H9 (cell line): ENCODE measurements around the gene PRAME. TPM values are rescaled to one million over a fixed set of nuclear protein-coding genes. Genes with fewer than 3 reads are reported as not detected.

Experiments used
- DNase-seq: peaks from one replicate; pipeline ENCODE4 v3.0.0-alpha.2; 2017
- H2AFZ ChIP-seq: one replicate; pipeline ENCODE4 v1.6.1; 2013; ENCODE audit warnings: mild to moderate bottlenecking, low read length, control low read depth, moderate library complexity
- H2AK5ac ChIP-seq: 2 replicates; pipeline ENCODE4 v1.6.1; 2013; ENCODE audit warnings: low read length, control low read depth, mixed read lengths; ENCODE audit not compliant: insufficient read length
- H2BK120ac ChIP-seq: one replicate; pipeline ENCODE4 v1.6.1; 2013; ENCODE audit warnings: low read depth, mild to moderate bottlenecking, low read length, control low read depth, inconsistent platforms; ENCODE audit not compliant: poor library complexity, severe bottlenecking
- H2BK12ac ChIP-seq: 2 replicates; pipeline ENCODE4 v1.6.1; 2013; ENCODE audit warnings: low read length, control low read depth, mixed read lengths, low read depth; ENCODE audit not compliant: insufficient read length
- H2BK15ac ChIP-seq: 2 replicates; pipeline ENCODE4 v1.6.1; 2013; ENCODE audit warnings: low read depth, low read length, control low read depth
- H2BK20ac ChIP-seq: one replicate; pipeline ENCODE4 v1.6.1; 2013; ENCODE audit warnings: low read depth, mild to moderate bottlenecking, low read length, control low read depth, inconsistent platforms; ENCODE audit not compliant: poor library complexity, severe bottlenecking
- H2BK5ac ChIP-seq: 2 replicates; pipeline ENCODE4 v1.6.1; 2013; ENCODE audit warnings: low read length, control low read depth, mixed read lengths; ENCODE audit not compliant: insufficient read length
- H3K14ac ChIP-seq: 2 replicates; pipeline ENCODE4 v1.6.1; 2013; ENCODE audit warnings: low read length, control low read depth; ENCODE audit not compliant: insufficient read depth
- H3K18ac ChIP-seq: 2 replicates; pipeline ENCODE4 v1.6.1; 2013; ENCODE audit warnings: low read depth, mild to moderate bottlenecking, mixed read lengths, low read length, control low read depth; ENCODE audit not compliant: insufficient read length
- H3K23ac ChIP-seq: 2 replicates; pipeline ENCODE4 v1.6.1; 2013; ENCODE audit warnings: low read length, control low read depth, mixed read lengths, low read depth; ENCODE audit not compliant: insufficient read length
- H3K23me2 ChIP-seq: 2 replicates; pipeline ENCODE4 v1.6.1; 2013; ENCODE audit warnings: low read depth, mild to moderate bottlenecking, mixed read lengths, low read length, control low read depth; ENCODE audit not compliant: insufficient read length, poor library complexity, severe bottlenecking
- H3K27ac ChIP-seq: 2 replicates; pipeline ENCODE4 v1.5.1; 2013; ENCODE audit warnings: low read length, control low read depth, mixed read lengths, low read depth; ENCODE audit not compliant: insufficient read length
- H3K27me3 ChIP-seq: 2 replicates; pipeline ENCODE4 v1.6.1; 2013; ENCODE audit warnings: low read length, control low read depth, inconsistent platforms; ENCODE audit not compliant: insufficient read depth
- H3K4ac ChIP-seq: 2 replicates; pipeline ENCODE4 v1.6.1; 2013; ENCODE audit warnings: low read depth, mild to moderate bottlenecking, control low read depth, inconsistent platforms, low read length, moderate library complexity
- H3K4me1 ChIP-seq: 2 replicates; pipeline ENCODE4 v1.6.1; 2013; ENCODE audit warnings: low read length, control low read depth, inconsistent platforms; ENCODE audit not compliant: insufficient read depth
- H3K4me2 ChIP-seq: 2 replicates; pipeline ENCODE4 v1.6.1; 2013; ENCODE audit warnings: low read length, control low read depth, mixed read lengths; ENCODE audit not compliant: insufficient read length, insufficient read depth
- H3K56ac ChIP-seq: 2 replicates; pipeline ENCODE4 v1.6.1; 2013; ENCODE audit warnings: low read depth, mild to moderate bottlenecking, mixed read lengths, low read length, control low read depth; ENCODE audit not compliant: insufficient read length
- H3K79me1 ChIP-seq: 2 replicates; pipeline ENCODE4 v1.6.1; 2013; ENCODE audit warnings: low read depth, mild to moderate bottlenecking, moderate library complexity, low read length, control low read depth, inconsistent platforms; ENCODE audit not compliant: insufficient read depth, poor library complexity, severe bottlenecking
- H3K79me2 ChIP-seq: 2 replicates; pipeline ENCODE4 v1.6.1; 2013; ENCODE audit warnings: low read length, control low read depth, inconsistent platforms; ENCODE audit not compliant: insufficient read depth
- H3K9ac ChIP-seq: 2 replicates; pipeline ENCODE4 v1.6.1; 2013; ENCODE audit warnings: low read length, control low read depth, mixed read lengths; ENCODE audit not compliant: insufficient read length; ENCODE audit errors: extremely low read depth
- H3K9me3 ChIP-seq: one replicate; pipeline ENCODE4 v1.6.1; 2013; ENCODE audit warnings: low read depth, low read length, inconsistent platforms; ENCODE audit not compliant: control insufficient read depth
- H3T11ph ChIP-seq: one replicate; pipeline ENCODE4 v1.6.1; 2013; ENCODE audit warnings: mild to moderate bottlenecking, low read length, control low read depth, inconsistent platforms
- H4K20me1 ChIP-seq: one replicate; pipeline ENCODE4 v1.6.1; 2013; ENCODE audit not compliant: control insufficient read depth, insufficient read length, insufficient read depth
- H4K5ac ChIP-seq: 2 replicates; pipeline ENCODE4 v1.6.1; 2013; ENCODE audit warnings: low read depth, mild to moderate bottlenecking, mixed read lengths, low read length, control low read depth; ENCODE audit not compliant: insufficient read length
- H4K8ac ChIP-seq: replicated peaks from 2 replicates; pipeline ENCODE4 v1.6.1; 2013; ENCODE audit warnings: low read length, control low read depth, mixed read lengths, low read depth; ENCODE audit not compliant: insufficient read length
- H4K91ac ChIP-seq: 2 replicates; pipeline ENCODE4 v1.6.1; 2013; ENCODE audit warnings: low read depth, mild to moderate bottlenecking, moderate library complexity, mixed read lengths, low read length, control low read depth; ENCODE audit not compliant: insufficient read length
- H3K27ac Mint-ChIP-seq, 3 experiments: 2 replicates in 2 of 3; 3 replicates in 1 of 3; pipeline ENCODE4 v1.8.0; 2020 to 2021; ENCODE audit warnings: mixed read lengths in 3 of 3, mild to moderate bottlenecking in 1 of 3, moderate library complexity in 1 of 3
- H3K27me3 Mint-ChIP-seq: 2 replicates; pipeline ENCODE4 v1.8.0; 2021; ENCODE audit warnings: low read depth, mild to moderate bottlenecking, moderate library complexity, mixed read lengths
- H3K36me3 Mint-ChIP-seq, 3 experiments: 2 replicates in 2 of 3; 3 replicates in 1 of 3; pipeline ENCODE4 v1.8.0; 2020 to 2021; ENCODE audit warnings: low read depth in 3 of 3, mixed read lengths in 3 of 3; ENCODE audit not compliant: insufficient read depth in 1 of 3
- H3K4me1 Mint-ChIP-seq, 2 experiments: 2 replicates each; pipeline ENCODE4 v1.8.0; 2020; ENCODE audit warnings: mixed read lengths in 2 of 2
- H3K4me3 Mint-ChIP-seq, 2 experiments: 2 replicates in 1 of 2; 3 replicates in 1 of 2; pipeline ENCODE4 v1.8.0; 2020 to 2021; ENCODE audit warnings: mild to moderate bottlenecking in 2 of 2, mixed read lengths in 2 of 2, moderate library complexity in 1 of 2
- H3K9me3 Mint-ChIP-seq, 2 experiments: 2 replicates in 1 of 2; 3 replicates in 1 of 2; pipeline ENCODE4 v1.8.0; 2020; ENCODE audit warnings: mild to moderate bottlenecking in 2 of 2, mixed read lengths in 2 of 2, moderate library complexity in 1 of 2
- WGBS: extraction: QIAGEN DNeasy Blood & Tissue Kit; methylation state at CpG from one replicate; pipeline ENCODE4 v1.1.7; 2013; ENCODE audit warnings: missing lambda C conversion rate, low lambda C conversion rate, mixed read lengths; ENCODE audit not compliant: insufficient read length; ENCODE audit errors: extremely low coverage; 5-methylcytosine and 5-hydroxymethylcytosine counted together
- total RNA-seq: library from RNA; stranded (reverse); gene quantifications from 2 replicates; pipeline ENCODE4 v1.2.1, GENCODE V29; 2021
- TF ChIP-seq, protein P1 (sequence below): fragments of 200-600 bp; sonication (generic); conservative IDR thresholded peaks from 3 replicates; pipeline ENCODE4 v1.8.0; 2021; ENCODE audit warnings: antibody characterized with exemption, mild to moderate bottlenecking

The PRAME gene
- total RNA-seq, 1 experiment from 2014 or later = 0.31 TPM

DNA sequence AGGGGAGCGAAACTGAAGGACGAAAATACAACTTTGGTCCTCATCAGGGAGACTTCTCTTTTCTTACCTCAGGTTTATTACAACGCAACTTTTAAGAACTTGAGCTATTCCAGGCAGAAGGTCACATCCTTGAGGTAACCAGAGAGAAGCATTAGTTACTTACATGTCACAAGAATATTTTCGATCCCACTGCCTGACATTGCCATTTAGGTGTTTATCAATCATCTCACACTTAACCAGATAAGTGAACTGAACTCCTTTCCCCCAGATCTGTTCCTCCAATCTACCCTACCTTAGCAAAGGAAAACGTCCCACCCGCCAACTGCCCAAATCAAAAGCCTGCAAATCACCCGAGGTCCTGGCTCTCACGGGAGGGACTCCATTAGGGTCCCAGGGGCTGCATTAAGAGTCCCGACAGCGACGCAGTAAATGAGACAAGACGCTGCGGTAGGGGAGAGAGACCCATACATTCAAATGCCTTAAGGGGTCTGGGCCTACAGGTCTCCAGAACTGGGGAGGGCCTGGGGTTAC, 51.3 kb downstream of the PRAME start:
- DNase-seq = no peak
- Histone ChIP-seq H2AFZ (no peak overlapping the region), H3K79me1 (peaks cover 9% of the 10 kb centered on the region), H2BK5ac (no peak overlapping the region), H4K91ac (no peak overlapping the region), H3K23ac (no peak overlapping the region), H3K23me2 (peaks cover 5% of the 10 kb centered on the region), H3K18ac (no peak overlapping the region), H3T11ph (no peak overlapping the region), H2BK120ac (no peak overlapping the region), H2BK20ac (no peak overlapping the region), H3K56ac (no peak overlapping the region), H3K27ac (no peak overlapping the region), H2BK15ac (no peak overlapping the region), H3K14ac (no peak overlapping the region), H4K20me1 (no peaks in the 10 kb centered on the region), H2AK5ac (no peak overlapping the region), H3K4me1 (no peaks in the 10 kb centered on the region; the same call in 1 of the 2 replicates), H3K9me3 (no peaks in the 10 kb centered on the region), H4K8ac (no peak overlapping the region), H3K9ac (peak overlapping the region; percentile 27), H4K5ac (no peak overlapping the region), H3K79me2 (no peaks in the 10 kb centered on the region; the same call in 1 of the 2 replicates), H3K4me2 (peak overlapping the region; percentile 86), H3K27me3 (no peaks in the 10 kb centered on the region; the same call in 1 of the 2 replicates), H2BK12ac (no peak overlapping the region), H3K4ac (no peak overlapping the region)
- no CpG with 5 or more reads among the region's 13 CpGs for WGBS
- Mint-ChIP-seq H3K9me3 (peaks cover 18 to 22% of the 10 kb centered on the region in 2 experiments), H3K27me3 (peaks cover 60% of the 10 kb centered on the region), H3K4me3 (peak overlapping the region; percentile 87 to 89), H3K27ac (no peak overlapping the region; a peak in 1 of 7 replicates), H3K4me1 (peaks cover 6 to 8% of the 10 kb centered on the region in 2 experiments), H3K36me3 (peaks cover 27 to 47% (median 40%) of the 10 kb centered on the region in 3 experiments)
- TF ChIP-seq, protein P1, sequence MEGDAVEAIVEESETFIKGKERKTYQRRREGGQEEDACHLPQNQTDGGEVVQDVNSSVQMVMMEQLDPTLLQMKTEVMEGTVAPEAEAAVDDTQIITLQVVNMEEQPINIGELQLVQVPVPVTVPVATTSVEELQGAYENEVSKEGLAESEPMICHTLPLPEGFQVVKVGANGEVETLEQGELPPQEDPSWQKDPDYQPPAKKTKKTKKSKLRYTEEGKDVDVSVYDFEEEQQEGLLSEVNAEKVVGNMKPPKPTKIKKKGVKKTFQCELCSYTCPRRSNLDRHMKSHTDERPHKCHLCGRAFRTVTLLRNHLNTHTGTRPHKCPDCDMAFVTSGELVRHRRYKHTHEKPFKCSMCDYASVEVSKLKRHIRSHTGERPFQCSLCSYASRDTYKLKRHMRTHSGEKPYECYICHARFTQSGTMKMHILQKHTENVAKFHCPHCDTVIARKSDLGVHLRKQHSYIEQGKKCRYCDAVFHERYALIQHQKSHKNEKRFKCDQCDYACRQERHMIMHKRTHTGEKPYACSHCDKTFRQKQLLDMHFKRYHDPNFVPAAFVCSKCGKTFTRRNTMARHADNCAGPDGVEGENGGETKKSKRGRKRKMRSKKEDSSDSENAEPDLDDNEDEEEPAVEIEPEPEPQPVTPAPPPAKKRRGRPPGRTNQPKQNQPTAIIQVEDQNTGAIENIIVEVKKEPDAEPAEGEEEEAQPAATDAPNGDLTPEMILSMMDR = no peak
